GM20000 (cell line): ENCODE data around the gene CMTM8.
A peak's percentile ranks its signal among the peaks of the same experiment; 100 is the strongest.
"Not testable (repeated sequence)": the region's sequence is repeated elsewhere in the genome, so short reads cannot be mapped to it uniquely, and the experiment has no call there.

Experiments
- DNase-seq: peaks from one replicate; pipeline ENCODE4 v3.0.0; 2012; ENCODE audit warnings: low spot score
- TF ChIP-seq, protein P1 (sequence below): IDR thresholded peaks from 2 replicates; pipeline ENCODE4 v1.5.1; 2012; ENCODE audit warnings: mild to moderate bottlenecking, control low read depth; ENCODE audit errors: extremely low read depth, missing control alignments

The CMTM8 gene, protein sequence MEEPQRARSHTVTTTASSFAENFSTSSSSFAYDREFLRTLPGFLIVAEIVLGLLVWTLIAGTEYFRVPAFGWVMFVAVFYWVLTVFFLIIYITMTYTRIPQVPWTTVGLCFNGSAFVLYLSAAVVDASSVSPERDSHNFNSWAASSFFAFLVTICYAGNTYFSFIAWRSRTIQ

DNA sequence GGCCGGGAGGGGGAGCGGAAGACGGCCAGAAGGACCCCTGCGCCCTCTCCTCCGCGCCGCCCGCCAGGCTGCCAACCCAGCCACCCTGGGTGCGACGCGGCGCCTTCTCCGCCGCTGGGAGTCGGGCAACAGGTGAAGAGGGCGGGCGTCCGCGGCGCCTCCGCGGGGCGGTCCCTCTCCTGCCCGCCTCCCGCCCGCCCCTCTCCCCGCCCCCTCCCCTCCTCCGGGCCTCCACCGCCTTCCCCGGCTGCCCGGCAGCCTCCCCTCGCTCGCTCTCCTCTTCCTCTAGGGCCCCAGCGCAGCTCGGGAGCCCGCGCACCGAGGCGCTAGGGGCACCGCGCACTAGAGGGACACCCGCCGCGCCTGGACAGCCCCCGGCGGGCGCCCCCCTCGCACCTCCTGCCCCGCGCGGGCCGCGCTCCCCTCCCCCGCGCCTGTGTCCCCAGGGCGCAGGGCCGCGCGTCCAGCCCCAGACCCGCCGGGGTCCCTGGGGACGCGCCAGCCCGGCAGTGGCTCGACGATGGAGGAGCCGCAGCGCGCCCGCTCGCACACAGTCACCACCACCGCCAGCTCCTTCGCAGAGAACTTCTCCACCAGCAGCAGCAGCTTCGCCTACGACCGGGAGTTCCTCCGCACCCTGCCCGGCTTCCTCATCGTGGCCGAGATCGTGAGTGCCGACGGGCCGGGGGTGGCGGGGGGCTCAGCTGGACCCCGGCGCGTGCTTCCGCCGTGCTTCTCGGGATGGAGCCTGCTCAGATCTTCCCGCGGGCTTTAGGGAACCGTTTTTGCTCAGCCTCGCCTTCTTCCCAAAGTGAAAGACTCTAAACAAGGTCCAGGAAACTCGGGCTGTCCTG, at the start of gene CMTM8:
TSS of gene CMTM8 (plus strand) at position 228 of the 854 bp plus-strand sequence. CDS start at position 521, 293 bp downstream.
- TF ChIP-seq, protein P1, sequence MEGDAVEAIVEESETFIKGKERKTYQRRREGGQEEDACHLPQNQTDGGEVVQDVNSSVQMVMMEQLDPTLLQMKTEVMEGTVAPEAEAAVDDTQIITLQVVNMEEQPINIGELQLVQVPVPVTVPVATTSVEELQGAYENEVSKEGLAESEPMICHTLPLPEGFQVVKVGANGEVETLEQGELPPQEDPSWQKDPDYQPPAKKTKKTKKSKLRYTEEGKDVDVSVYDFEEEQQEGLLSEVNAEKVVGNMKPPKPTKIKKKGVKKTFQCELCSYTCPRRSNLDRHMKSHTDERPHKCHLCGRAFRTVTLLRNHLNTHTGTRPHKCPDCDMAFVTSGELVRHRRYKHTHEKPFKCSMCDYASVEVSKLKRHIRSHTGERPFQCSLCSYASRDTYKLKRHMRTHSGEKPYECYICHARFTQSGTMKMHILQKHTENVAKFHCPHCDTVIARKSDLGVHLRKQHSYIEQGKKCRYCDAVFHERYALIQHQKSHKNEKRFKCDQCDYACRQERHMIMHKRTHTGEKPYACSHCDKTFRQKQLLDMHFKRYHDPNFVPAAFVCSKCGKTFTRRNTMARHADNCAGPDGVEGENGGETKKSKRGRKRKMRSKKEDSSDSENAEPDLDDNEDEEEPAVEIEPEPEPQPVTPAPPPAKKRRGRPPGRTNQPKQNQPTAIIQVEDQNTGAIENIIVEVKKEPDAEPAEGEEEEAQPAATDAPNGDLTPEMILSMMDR: no peak

DNA sequence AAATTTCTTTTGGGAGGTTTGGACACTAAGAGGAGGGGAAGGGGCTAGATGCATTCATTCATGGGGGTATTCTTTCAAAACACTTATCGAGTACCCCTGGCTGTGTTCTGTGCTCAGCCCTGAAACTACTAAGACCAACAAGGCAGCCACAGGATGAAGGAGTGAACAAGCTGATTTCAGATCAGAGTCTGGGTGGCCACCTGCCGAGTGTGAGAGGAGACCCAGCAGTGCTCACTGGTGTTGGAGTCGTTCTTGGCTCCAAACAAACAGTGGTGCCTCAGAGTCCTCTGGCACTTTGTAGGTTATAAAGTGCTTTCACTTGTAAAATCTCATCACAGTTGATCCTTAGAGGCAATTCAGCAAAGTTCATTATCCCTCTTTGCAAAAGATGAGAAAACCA, 48.8 kb upstream of the CMTM8 start:
- TF ChIP-seq, protein P1: no peak
- DNase-seq: no peak

More for the DNA sequence above, at the start of gene CMTM8:
- peak; percentile 81 for DNase-seq

DNA sequence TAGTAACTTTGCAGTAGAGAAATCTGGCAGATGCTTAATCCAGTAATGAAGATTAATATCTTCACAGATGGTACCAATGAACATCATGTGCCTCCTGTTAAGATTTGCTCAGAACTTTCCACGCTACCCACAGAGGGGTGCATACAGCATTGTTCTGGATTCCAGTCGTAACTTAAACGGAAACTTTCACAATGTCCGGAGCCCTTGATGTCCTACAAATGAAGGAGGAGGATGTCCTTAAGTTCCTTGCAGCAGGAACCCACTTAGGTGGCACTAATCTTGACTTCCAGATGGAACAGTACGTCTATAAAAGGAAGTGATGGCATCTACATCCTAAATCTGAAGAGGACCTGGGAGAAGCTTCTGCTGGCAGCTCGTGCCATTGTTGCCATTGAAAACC, 47.9 kb upstream of the CMTM8 start:
- DNase-seq: not testable (repeated sequence)

DNA sequence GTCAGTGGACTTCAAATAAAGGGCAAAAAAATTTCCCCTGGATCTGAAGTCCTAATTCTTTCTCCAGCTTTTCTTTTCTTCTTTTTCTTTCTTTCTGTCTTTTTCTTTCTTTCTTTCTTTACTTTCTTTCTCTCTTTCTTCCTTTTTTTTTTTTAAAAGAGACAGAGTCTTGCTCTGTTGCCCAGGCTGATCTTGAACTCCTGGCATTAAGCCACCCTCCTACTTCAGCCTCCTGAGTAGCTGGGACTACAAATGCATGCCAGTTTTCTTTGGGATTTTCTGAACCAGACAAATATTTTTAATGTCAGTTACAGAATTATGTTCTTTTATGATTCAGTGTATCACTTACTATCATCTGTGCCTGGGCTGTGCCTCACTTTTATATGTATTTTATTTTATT, 45.4 kb upstream of the CMTM8 start:
- TF ChIP-seq, protein P1: no peak
- DNase-seq: no peak

DNA sequence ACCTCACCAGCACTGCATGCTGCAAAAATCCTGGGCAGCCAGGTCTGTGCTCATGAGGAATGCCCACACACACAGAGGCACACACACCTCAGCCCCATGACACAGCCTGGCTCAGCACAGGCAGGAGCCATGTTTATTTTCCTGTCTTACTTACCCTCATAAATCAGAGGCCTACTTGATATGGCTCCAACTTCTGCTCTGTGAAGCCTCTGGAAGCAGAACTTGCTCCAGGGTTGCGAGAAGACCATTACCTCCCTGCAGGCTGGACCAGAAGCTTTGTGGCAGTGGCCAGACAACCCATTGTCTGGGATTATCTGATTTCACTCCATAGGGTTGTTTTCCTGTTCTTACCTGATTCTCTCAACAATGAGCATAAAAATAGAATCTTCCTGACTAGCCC, 43.8 kb upstream of the CMTM8 start:
- no peak for DNase-seq
- TF ChIP-seq, protein P1: no peak

DNA sequence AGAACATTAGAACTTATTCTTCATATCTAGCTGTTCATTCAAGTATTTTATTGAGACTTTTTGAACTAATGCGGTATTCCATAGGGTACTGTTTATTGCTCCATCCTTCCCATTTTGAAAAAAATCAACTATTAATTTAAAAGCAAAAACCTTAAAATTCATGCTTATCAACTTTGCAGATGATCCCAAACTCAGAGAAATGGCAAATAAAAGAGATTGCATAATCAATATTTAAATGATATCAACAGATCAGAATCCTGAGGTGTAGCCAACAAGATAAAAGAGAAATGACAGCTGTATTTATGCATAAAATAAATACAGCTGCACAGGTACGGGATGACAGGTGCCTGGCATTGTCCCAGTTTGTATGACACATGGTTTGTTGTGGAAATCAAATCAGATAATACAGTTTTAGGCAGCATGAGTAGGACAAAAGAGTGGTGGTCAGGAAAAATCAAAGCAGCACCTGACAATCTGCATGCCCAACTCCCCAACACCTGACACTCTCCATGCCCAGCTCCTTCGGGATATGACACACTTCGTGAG, 42.4 kb upstream of the CMTM8 start:
- no peak for DNase-seq
- TF ChIP-seq, protein P1: no peak

DNA sequence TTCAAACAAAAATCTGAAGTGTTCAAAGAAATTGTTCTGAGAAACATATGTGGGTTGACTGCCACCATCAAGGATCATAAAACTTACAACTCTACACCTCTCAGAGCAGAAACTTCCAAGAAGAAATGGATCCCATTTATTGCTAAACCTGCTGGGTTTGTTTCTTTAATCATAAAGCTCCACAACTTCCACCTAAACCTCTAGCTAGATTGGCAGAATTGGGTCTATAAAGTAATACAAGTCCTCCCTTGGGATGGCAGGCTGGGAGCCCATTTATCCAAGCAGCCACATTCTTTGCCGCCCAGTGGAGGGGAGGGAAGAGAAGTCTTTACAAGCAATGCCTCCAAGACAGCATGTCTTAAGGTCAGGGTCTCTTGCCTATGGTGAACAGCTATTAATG, 40.5 kb upstream of the CMTM8 start:
- TF ChIP-seq, protein P1: no peak
- DNase-seq: no peak
